Measurements from ENCODE around the gene FXR2.

DNA sequence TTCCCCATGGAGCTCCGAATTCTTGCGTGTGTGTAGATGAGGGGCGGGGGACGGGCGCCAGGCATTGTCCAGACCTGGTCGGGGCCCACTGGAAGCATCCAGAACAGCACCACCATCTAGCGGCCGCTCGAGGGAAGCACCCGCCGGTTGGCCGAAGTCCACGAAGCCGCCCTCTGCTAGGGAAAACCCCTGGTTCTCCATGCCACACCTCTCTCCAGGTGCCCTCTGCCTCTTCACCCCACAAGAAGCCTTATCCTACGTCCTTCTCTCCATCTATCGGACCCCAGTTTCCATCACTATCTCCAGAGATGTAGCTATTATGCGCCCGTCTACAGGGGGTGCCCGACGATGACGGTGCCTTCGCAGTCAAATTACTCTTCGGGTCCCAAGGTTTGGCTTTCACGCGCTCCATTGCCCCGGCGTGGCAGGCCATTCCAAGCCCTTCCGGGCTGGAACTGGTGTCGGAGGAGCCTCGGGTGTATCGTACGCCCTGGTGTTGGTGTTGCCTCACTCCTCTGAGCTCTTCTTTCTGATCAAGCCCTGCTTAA lies 53.6 kb downstream of the FXR2 start:
- peak; percentile 76 to 96 (median 92) for TF ChIP-seq CTCF (optimal IDR thresholded peaks at IDR 0.05 in 1 of 3, IDR thresholded peaks at IDR 0.05 in 1 of 3, conservative IDR thresholded peaks at IDR 0.05 in 1 of 3; ENCODE audit: extremely low read depth in 1 of 3, insufficient read depth in 2 of 3, low read length in 3 of 3)
- TF ChIP-seq EZH2 (IDR thresholded peaks at IDR 0.05; ENCODE audit: low read length): no peak
